ENCODE data around the gene MYO18B.

Gene MYO18B

DNA sequence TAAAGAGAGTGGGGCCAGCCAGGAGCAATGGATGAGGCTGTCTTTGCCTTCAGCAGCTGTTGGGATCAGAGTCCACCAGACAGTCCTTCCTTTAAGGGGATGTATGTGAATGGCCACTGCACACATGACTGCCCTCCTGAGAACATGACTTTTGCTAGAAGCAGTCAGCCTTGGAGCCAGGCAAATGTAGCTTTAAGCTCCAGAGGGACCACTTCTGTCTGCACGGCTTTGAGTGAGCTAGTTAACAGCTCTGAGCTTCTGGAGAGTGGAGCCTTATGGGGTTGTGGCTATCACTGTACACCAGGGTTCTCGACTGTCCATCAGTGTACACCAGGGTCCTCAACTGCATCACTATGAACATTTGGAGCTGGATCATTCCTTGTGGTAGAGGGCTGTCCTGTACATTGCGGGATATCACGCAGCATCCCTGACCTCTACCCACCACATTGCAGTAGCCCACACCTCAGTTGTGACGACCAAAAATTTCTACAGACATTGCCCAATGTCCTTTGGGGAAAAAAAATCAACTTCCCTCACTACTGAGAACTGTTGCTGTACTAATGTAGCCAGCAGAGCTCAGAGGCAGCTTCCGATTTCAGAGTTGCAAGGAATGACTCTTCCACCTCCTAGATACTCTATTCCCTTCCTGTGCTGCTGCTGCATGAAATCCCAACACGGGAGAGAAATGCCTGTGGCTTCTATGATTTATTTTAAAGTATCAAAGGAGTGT lies 169.4 kb downstream of the MYO18B start:
- DNase-seq = no peak

- DNase-seq = no peak
These were observed 177.5 kb downstream of the MYO18B start for GRCh38 chr22:25919452-25919851.

- DNase-seq = no peak
These were observed 180.2 kb downstream of the MYO18B start for GRCh38 chr22:25922141-25922540.

DNA sequence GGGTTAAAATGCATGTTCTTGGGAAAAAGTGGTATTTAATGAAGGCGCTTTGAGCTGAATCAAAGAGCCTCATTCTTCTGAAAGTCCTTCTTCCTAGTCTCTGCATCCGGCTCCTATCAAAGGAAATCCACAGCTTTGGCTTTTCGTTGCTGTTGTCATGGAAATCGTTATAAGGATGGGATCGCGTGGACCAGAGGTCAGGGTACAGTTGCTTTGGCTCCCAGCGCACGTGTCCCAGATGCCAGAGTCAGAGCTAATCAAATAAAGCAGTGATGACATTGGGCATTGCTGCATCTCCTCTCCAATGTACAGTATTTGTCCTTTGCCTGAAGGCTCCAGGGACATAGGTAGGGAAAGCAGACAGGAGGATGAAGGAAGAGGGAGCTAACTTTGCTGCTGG lies 181.9 kb downstream of the MYO18B start:
- DNase-seq = no peak

DNA sequence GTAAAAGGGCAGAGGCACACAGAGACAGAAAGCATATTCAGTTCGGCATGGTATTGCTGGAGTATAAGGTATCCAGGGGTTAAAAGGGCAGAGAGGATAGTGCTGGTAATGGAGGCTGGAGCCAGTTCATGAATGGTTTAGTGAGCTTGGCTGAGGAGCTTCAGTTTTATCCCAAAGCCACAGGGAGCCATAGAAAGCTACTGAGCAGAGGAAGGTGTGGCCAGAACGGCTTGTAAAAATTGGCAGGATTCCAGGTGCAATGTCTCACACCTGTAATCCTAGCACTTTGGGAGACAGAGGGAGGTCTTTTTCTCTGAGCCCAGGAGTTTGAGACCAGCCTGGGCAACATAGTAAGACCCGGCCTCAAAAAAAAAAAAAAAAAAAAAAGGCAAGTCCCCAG lies 186.1 kb downstream of the MYO18B start:
- DNase-seq = no peak

DNA sequence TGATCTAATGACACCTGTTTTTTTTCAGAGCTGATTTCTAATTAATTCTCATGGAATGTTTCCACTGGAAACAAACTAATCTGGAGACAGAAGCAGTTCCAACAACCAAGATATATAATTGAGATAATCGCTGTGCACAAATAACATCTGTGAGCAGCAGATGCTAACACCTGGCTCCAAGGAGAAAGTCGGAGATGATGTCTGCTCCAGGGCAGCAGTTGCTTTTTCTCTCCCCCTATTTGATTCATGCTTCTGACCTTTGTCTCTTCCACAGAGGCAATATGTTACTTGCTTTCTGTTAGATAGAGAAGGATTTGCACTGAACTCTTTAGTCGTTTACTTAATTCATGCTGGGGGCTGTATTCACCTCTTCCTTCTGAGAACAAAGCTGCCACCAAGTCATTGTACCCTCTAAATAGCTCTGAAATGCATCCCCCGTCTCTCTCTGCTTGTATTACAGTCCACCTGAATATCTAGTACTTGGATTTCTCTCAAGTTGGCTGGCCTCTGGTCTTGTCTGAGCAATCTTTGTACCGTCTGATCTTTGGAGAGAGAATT lies 187.4 kb downstream of the MYO18B start:
- DNase-seq = no peak

- DNase-seq = no peak
These were observed 188.1 kb downstream of the MYO18B start for GRCh38 chr22:25930083-25930482.

DNA sequence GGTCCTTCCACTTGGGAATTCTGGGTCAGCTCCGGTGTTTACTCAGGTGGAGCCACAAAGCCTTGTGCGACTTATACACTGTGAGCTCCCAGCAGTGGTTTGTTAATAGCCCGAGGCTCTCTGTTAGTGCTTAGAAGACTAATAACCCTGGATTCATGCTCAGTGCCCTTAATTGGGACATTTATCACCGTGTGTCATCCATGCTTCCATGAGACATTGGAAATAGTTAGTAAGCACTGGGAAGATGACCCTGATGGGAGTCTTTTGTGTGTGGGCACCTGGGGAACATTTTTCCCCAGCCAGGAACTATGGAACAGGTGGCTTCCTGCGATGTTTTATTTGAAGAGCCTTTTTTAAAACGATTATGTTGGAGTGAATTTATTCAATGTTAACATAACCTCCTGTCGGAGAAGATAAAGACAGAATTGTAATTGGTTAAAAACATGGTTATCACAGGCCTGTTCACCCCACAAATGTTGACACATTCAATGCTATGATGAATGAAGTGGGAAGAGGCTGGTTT lies 188.9 kb downstream of the MYO18B start:
- no peak for DNase-seq

- no peak for DNase-seq
These were observed 191.3 kb downstream of the MYO18B start for GRCh38 chr22:25933158-25933788.

GRCh38 chr22:25935266-25936058 lies 193.5 kb downstream of the MYO18B start:
- DNase-seq = no peak

DNA sequence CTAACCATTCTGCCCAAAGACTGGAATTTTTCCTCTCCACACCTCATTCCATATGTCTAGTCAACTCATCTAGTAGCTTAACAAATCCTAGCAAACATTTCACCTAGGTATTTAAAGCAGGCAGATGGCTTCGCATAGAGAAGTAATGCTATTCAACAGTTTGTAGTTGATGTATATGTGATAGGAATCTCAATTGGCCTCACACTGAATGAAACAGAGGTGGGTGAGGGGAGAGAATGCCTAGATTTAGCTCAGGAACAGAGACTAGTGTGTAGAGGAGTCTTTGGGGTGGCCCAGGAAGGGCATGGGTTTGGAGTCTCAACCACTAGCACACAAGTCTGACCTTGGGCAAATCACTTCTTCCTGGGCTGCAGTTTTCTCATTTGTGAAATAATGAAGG lies 196.2 kb downstream of the MYO18B start:
- DNase-seq = no peak

DNA sequence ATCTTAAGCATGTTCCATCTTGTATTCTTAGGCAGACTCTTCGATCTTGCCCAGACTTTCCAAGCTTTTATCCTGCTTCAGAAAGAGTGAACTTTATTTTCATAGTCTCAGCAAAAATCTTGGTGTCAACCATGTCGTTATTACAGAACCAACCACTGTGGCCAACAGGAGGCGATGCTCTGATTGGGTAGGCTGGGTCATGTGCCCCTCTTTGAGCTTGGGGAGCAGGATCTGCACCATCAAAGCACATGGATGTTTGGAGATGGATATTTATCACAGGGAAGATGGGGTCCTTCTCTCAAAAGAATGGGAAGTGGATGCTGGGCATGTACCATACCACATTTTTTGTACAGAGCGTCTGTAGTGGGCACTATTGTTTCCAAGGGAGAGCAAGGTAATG lies 197.4 kb downstream of the MYO18B start:
- DNase-seq = no peak

DNA sequence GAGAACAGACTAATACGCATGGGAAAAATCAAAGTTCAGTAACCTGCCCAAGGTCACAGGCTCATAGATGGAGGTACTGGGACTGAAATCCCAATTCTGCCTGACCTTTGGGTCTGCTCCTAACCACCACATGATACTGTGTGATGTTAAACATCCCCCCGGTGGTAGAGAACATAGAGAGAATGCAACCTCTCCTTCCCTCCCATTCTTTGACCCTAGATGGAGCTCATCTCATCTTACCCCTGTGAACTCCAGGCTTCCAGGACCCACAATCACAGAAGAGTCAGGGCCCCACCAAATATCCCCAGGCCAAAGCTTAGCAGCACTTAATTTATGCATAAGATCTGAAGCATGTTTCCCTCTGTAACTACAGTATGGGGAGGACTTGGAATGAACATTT lies 198.5 kb downstream of the MYO18B start:
- no peak for DNase-seq

DNA sequence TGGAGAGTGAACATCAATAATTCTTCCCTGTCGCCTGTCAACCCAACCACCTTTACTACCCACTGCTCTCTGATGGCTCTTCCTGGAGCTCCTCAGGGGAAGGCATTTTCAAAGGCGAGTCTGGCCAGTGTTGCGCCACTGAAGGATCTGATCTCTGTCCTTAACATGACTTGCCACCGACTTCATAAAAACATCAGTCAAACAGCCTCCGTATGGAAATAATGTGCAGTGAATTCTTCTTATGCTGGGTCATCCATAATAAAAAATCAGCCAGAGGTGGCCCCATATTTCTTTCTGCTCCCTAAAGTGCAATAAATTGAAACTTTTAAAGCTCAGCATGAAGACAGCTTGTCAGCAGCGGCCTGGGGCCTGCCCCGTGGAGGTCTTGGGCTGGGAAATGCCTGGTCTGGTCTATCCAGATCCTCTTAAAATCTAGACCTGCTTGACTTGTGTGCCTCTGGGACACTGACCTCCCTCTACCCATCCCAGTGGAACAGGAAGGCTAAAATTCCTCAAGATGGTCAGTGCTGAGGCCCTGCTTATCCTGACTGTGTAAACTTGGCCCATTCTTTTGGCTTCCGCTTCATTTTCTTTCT lies 199.5 kb downstream of the MYO18B start:
- no peak for DNase-seq

- DNase-seq = no peak
These were observed 200.3 kb downstream of the MYO18B start for GRCh38 chr22:25942115-25942855.

DNA sequence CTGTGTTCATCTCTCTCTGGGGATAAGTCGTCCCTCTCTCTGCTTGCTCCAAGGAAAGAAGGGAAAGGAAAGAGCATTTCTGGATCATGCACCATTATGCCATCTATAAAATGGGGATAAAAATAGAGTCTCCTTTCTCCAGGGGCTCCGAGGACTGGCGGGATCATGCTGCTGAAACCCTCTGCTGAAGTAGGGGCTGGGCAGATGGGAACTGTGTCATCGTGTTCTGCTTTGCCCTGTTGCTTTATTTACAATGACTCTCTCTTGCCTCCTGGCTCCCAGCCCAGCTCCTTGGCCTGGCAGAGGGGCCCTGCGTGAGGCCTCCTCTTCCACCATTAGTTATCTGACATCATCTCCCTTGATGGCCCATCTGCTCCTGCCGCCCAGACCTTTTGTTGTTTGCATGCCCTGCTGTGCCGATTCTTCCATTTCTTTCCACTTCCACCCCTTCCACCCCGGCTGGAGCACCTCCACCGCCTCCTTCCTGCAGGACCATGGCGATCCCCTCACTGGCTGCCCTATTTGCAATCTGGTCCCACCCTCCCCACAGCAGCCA lies 200.9 kb downstream of the MYO18B start:
- DNase-seq = no peak

DNA sequence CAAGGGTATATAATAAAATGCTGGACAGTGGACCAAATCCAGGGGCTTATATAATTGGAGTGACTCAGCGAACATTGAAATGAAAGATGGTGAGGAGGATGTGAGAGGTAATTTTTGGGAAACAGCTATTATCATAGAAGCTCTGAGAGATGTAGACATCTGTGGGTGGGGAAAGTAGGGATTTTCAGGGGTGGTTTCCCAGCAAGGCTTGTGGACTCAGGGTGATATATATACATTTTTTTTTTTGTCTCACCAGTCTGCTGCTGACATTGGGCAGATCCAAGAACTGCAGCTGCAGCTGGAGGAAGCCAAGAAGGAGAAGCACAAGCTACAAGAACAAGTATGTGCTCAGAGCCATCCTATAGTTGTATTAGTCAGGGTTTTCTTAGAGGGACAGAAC lies 208.1 kb downstream of the MYO18B start:
- no peak for DNase-seq

DNA sequence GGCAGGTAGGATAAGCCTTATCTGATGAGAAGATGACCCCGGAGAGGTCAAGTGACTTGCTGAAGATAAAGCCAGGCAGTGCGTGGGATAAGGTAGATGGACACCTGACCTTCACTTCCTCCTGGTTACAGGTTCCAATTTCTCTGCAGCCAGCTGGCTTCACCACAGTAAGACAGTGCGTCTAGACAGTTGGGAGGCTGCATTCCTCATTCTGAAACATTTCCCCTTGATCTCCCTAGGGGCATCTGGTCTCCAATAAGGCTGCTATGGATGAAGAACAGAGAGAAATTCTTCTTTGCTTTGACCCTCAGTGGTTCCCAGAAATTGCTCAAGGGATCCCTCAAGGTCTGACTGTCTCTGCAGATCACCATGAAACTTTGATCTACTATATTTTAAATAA lies 211.3 kb downstream of the MYO18B start:
- DNase-seq = no peak

- DNase-seq = no peak
These were observed 211.9 kb downstream of the MYO18B start for GRCh38 chr22:25953919-25954318.

- DNase-seq = no peak
These were observed 213.3 kb downstream of the MYO18B start for GRCh38 chr22:25955323-25955722.

DNA sequence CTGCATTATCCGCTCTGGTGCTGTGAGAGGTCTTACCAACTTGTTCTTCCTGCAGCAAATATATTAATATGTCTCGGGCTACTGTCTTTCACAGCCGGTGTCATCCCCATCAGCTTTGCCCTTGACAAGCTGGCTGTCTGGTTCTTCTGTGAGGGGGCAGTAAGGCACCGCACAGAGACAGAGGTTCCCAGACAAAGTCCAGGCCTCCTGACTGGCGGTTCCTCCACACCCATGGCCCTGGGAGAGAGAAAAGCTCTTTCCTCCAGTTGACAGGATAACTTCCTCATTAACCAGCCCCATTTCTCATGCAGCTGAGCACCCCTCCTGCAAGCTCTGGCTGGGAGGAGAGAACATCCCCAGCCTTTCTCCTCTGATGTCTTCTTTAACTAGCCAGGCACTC lies 214.8 kb downstream of the MYO18B start:
- DNase-seq = no peak

Data from bone marrow (tissue), 2 donors.